Fibroblast of lung (primary cell): Measurements from ENCODE around the gene RASA3. TPM values are rescaled to one million over a fixed set of nuclear protein-coding genes. Genes with fewer than 3 reads are reported as not detected.

Experiments used
- DNase-seq, 2 donors: peaks; one replicate each; pipeline versions ENCODE4 v3.0.0 to v3.0.0-alpha.2; 2010; ENCODE audit warnings: low read depth in 2 of 2
- H2AFZ ChIP-seq: 2 replicates; pipeline ENCODE4 v1.5.1; 2012; ENCODE audit warnings: low read length, control low read depth, inconsistent platforms
- H3K27ac ChIP-seq: 2 replicates; pipeline ENCODE4 v1.5.1; 2011; ENCODE audit warnings: low read length, control low read depth; ENCODE audit not compliant: insufficient read depth
- H3K27me3 ChIP-seq: 2 replicates; pipeline ENCODE4 v1.5.1; 2011; ENCODE audit warnings: mild to moderate bottlenecking, low read length; ENCODE audit not compliant: control insufficient read depth, insufficient read depth
- H3K36me3 ChIP-seq: 2 replicates; pipeline ENCODE4 v1.5.1; 2011; ENCODE audit warnings: low read length; ENCODE audit not compliant: control insufficient read depth, insufficient read depth
- H3K4me1 ChIP-seq: 2 replicates; pipeline ENCODE4 v1.5.1; 2011; ENCODE audit warnings: low read length; ENCODE audit not compliant: control insufficient read depth, insufficient read depth; ENCODE audit errors: extremely low read depth
- H3K4me2 ChIP-seq: 2 replicates; pipeline ENCODE4 v1.5.1; 2011; ENCODE audit warnings: low read length, control low read depth; ENCODE audit not compliant: insufficient read depth; ENCODE audit errors: extremely low read depth
- H3K4me3 ChIP-seq, 4 experiments: fragments of 200-600 bp in 1 of 4; sonication (generic) in 1 of 4; replicated peaks in 1 of 4; 2 replicates each; pipeline ENCODE4 v1.5.1; 2011 to 2016; ENCODE audit warnings: low read length in 4 of 4, low read depth in 3 of 4, mild to moderate bottlenecking in 3 of 4, control low read depth in 2 of 4, inconsistent platforms in 1 of 4, mixed read lengths in 1 of 4; ENCODE audit not compliant: insufficient read depth in 1 of 4; ENCODE audit errors: control extremely low read depth in 1 of 4
- H3K79me2 ChIP-seq: 2 replicates; pipeline ENCODE4 v1.5.1; 2012; ENCODE audit warnings: mild to moderate bottlenecking, low read length, inconsistent platforms; ENCODE audit not compliant: control insufficient read depth, insufficient read depth
- H3K9ac ChIP-seq: 2 replicates; pipeline ENCODE4 v1.5.1; 2011; ENCODE audit warnings: mild to moderate bottlenecking, low read length, control low read depth; ENCODE audit not compliant: insufficient read depth
- H3K9me3 ChIP-seq: 2 replicates; pipeline ENCODE4 v1.5.1; 2012; ENCODE audit warnings: low read depth, low read length; ENCODE audit not compliant: control insufficient read depth, insufficient read depth
- H4K20me1 ChIP-seq: 2 replicates; pipeline ENCODE4 v1.5.1; 2011; ENCODE audit warnings: low read length; ENCODE audit not compliant: control insufficient read depth, insufficient read depth; ENCODE audit errors: extremely low read depth
- EZH2 ChIP-seq: IDR thresholded peaks from 2 replicates; pipeline ENCODE4 v1.5.1; 2012; ENCODE audit warnings: low read length, control low read depth, mild to moderate bottlenecking; ENCODE audit errors: missing control alignments
- polyA plus RNA-seq, 2 donors: library from polyadenylated mRNA; depleted of rRNA in 1 of 2; stranded (reverse) in 1 of 2; unstranded in 1 of 2; fragments of >200 nt; gene quantifications; 2 replicates each; pipeline ENCODE4 v1.2.1, GENCODE V29; 2011 to 2012; ENCODE audit warnings: missing spikeins in 1 of 2
- total RNA-seq: library from RNA; depleted of rRNA; stranded (reverse); fragments of >200 nt; gene quantifications from 2 replicates; pipeline ENCODE4 v1.2.1, GENCODE V29; 2014
- TF ChIP-seq, protein P1 (sequence below), 2 donors: IDR thresholded peaks in 1 of 2; conservative IDR thresholded peaks in 1 of 2; 1 replicate in 1 of 2; 2 replicates in 1 of 2; pipeline ENCODE4 v1.5.1; 2011 to 2012; ENCODE audit warnings: low read length in 2 of 2, control low read depth in 1 of 2, inconsistent platforms in 1 of 2, low read depth in 1 of 2, mild to moderate bottlenecking in 1 of 2

RASA3 gene
- total and polyA plus RNA-seq, 2 donors (not counting 1 experiment from before 2014, with no cell fraction given) = 26.6 to 31.1 TPM

DNA sequence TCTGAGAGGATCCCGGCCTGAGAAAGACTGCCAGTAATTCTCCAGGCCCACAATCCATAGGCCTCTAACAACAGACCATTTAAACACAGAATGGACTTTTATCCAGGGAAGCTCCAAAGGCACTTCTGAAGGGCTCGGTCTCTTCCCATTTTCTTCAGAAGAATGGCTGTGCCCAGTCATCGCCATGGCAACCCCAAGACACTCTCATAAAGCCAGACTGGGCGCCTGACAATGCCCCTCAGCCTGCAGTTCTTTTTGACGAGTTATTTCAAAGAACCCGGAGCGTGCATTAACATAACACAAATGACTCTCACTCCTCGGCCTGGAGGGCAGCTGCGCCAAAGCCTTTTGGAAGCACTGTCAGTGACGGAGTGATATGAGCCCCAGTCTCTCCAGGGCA is 61.0 kb downstream of the RASA3 start:
- peaks cover 24% of the 10 kb centered on the region for H3K4me1 ChIP-seq
- H3K27me3 ChIP-seq = no peaks in the 10 kb centered on the region
- no peak overlapping the region for H2AFZ ChIP-seq
- peaks cover 68% of the 10 kb centered on the region for H3K79me2 ChIP-seq
- TF ChIP-seq, protein P1, sequence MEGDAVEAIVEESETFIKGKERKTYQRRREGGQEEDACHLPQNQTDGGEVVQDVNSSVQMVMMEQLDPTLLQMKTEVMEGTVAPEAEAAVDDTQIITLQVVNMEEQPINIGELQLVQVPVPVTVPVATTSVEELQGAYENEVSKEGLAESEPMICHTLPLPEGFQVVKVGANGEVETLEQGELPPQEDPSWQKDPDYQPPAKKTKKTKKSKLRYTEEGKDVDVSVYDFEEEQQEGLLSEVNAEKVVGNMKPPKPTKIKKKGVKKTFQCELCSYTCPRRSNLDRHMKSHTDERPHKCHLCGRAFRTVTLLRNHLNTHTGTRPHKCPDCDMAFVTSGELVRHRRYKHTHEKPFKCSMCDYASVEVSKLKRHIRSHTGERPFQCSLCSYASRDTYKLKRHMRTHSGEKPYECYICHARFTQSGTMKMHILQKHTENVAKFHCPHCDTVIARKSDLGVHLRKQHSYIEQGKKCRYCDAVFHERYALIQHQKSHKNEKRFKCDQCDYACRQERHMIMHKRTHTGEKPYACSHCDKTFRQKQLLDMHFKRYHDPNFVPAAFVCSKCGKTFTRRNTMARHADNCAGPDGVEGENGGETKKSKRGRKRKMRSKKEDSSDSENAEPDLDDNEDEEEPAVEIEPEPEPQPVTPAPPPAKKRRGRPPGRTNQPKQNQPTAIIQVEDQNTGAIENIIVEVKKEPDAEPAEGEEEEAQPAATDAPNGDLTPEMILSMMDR (conservative IDR thresholded peaks at IDR 0.05 in 1 of 2, IDR thresholded peaks at IDR 0.05 in 1 of 2; ENCODE audit: low read depth in 1 of 2, low read length in 2 of 2) = no peak
- no peak for TF ChIP-seq EZH2
- H3K4me2 ChIP-seq = no peak overlapping the region
- H3K4me3 ChIP-seq = no peak overlapping the region
- no peaks in the 10 kb centered on the region for H3K9me3 ChIP-seq
- peak overlapping the region; percentile 13 for H3K27ac ChIP-seq
- H3K36me3 ChIP-seq = peaks cover 7% of the 10 kb centered on the region
- H4K20me1 ChIP-seq = no peaks in the 10 kb centered on the region
- peak in 1 of 2 donors; percentile 32 for DNase-seq
- H3K9ac ChIP-seq = no peak overlapping the region

DNA sequence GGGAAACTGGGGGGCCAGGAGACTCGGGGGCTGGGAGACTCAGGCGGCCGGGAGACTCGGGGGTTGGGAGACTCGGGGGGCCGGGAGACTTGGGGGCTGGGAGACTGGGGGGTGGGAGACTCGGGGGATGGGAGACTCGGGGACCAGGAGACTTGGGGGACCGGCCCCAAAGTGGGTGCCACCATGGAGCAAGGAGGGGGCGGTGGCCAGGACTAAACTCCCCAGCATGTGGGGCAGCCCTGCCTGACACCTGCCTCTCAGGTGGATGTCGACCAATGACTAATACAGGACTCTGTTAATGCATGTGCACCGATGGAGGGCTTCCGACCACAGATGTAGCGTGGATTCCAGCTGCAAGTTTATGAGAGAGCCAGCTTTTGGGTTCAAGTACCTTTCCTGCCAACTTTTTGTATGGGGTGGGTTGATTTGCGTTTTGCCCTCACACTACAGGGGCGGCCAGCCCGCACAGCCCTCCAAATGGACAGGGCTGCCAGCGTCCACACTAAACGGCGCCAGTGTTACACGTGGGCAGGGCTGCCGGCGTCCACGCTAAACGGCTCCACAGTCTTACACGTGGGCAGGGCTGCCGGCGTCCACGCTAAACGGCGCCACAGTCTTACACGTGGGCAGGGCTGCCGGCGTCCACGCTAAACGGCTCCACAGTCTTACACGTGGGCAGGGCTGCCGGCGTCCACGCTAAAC is 62.2 kb downstream of the RASA3 start:
- no peak for TF ChIP-seq EZH2
- TF ChIP-seq, protein P1 (conservative IDR thresholded peaks at IDR 0.05 in 1 of 2, IDR thresholded peaks at IDR 0.05 in 1 of 2; ENCODE audit: low read depth in 1 of 2, low read length in 2 of 2) = no peak
- H3K27me3 ChIP-seq = no peaks in the 10 kb centered on the region
- H3K79me2 ChIP-seq = peaks cover 65% of the 10 kb centered on the region
- no peaks in the 10 kb centered on the region for H3K9me3 ChIP-seq
- H3K36me3 ChIP-seq = peaks cover 4% of the 10 kb centered on the region
- no peak for DNase-seq
- H2AFZ ChIP-seq = no peak overlapping the region
- no peak overlapping the region for H3K9ac ChIP-seq
- H3K27ac ChIP-seq = no peak overlapping the region
- H3K4me2 ChIP-seq = no peak overlapping the region
- H4K20me1 ChIP-seq = no peaks in the 10 kb centered on the region
- no peak overlapping the region for H3K4me3 ChIP-seq
- H3K4me1 ChIP-seq = peaks cover 34% of the 10 kb centered on the region

DNA sequence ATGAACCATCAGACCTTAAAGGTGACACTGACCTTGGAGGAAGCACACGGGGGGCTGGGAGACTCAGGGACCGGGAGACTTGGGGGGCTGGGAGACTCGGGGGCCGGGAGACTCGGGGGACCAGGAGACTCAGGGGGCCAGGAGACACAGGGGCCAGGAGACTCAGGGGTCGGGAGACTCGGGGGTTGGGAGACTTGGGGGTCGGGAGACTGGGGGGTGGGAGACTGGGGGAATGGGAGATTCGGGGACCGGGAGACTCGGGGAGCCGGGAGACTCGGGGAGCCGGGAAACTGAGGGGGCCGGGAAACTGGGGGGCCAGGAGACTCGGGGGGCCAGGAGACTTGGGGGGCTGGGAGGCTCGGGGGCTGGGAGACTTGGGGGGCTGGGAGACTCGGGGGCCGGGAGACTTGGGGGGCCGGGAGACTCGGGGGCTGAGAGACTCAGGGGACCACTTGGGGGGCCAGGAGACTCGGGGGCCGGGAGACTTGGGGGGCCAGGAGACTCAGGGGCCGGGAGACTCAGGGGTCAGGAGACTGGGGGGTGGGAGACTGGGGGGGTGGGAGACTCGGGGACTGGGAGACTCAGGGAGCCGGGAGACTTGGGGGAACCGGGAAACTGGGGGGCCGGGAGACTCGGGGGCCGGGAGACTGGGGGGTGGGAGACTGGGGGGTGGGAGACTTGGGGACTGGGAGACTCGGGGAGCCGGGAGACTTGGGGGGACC is 62.9 kb downstream of the RASA3 start:
- Histone ChIP-seq H3K79me2 (peaks cover 58% of the 10 kb centered on the region), H3K36me3 (peaks cover 4% of the 10 kb centered on the region), H3K4me2 (no peak overlapping the region), H3K9me3 (no peaks in the 10 kb centered on the region), H2AFZ (no peak overlapping the region), H3K9ac (no peak overlapping the region), H3K4me1 (peaks cover 38% of the 10 kb centered on the region), H3K27me3 (no peaks in the 10 kb centered on the region), H3K27ac (peak overlapping the region; percentile 99), H4K20me1 (no peaks in the 10 kb centered on the region), H3K4me3 (no peak overlapping the region)
- DNase-seq = no peak
- TF ChIP-seq, protein P1 (conservative IDR thresholded peaks at IDR 0.05 in 1 of 2, IDR thresholded peaks at IDR 0.05 in 1 of 2; ENCODE audit: low read depth in 1 of 2, low read length in 2 of 2) = no peak
- no peak for TF ChIP-seq EZH2
